Testis (tissue), 2 donors: ENCODE measurements around the gene DUSP8.

Experiments
- POLR2A ChIP-seq: fragments of 450-650 bp; IDR thresholded peaks from one replicate; pipeline ENCODE4 v1.6.1; 2017; ENCODE audit warnings: antibody characterized with exemption, mild to moderate bottlenecking, moderate library complexity
- TF ChIP-seq, protein P1 (sequence below), 3 experiments: fragments of 450-650 bp in 2 of 3; fragments of 200-600 bp in 1 of 3; sonication (generic) in 1 of 3; IDR thresholded peaks; one replicate each; pipeline ENCODE4 v1.5.1; 2016 to 2019; ENCODE audit warnings: antibody characterized with exemption in 3 of 3, mild to moderate bottlenecking in 2 of 3, moderate library complexity in 1 of 3

DNA sequence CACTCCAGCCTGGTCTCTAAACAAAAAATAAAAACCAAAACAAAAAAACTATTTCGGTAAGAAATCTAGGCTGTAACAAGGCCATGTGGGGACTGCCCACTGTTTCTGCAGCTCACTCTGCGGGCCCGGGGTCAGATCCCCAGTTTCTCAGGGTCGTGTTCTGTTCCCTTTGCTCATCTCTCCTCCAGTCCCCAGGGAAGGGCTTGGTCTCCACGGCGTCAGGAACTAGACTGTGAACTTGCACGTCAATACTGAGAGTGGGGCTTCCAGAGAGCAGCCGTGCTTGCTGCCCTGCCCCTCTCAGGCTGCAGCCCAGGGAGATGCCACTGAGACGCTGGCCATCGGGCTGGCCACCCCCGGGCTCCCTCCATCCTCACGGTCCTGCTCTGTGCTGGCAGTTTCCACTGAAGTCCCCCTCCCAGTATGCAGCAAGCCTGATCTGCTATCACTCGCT is 51.8 kb downstream of the DUSP8 start:
- no peak for TF ChIP-seq POLR2A
- TF ChIP-seq, protein P1, sequence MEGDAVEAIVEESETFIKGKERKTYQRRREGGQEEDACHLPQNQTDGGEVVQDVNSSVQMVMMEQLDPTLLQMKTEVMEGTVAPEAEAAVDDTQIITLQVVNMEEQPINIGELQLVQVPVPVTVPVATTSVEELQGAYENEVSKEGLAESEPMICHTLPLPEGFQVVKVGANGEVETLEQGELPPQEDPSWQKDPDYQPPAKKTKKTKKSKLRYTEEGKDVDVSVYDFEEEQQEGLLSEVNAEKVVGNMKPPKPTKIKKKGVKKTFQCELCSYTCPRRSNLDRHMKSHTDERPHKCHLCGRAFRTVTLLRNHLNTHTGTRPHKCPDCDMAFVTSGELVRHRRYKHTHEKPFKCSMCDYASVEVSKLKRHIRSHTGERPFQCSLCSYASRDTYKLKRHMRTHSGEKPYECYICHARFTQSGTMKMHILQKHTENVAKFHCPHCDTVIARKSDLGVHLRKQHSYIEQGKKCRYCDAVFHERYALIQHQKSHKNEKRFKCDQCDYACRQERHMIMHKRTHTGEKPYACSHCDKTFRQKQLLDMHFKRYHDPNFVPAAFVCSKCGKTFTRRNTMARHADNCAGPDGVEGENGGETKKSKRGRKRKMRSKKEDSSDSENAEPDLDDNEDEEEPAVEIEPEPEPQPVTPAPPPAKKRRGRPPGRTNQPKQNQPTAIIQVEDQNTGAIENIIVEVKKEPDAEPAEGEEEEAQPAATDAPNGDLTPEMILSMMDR (IDR thresholded peaks at IDR 0.05), result no peak
